ENCODE results near the gene DUOX1. TPM values are rescaled to one million over a fixed set of nuclear protein-coding genes. Genes with fewer than 3 reads are reported as not detected.

Gene DUOX1
- total and polyA plus RNA-seq, 2 donors (not counting 1 experiment from before 2014, with no cell fraction given), result 0.27 TPM; not detected in 1

- Histone ChIP-seq H3K9me3 (ENCODE audit: control extremely low read depth in 1 of 3, control insufficient read depth in 2 of 3, insufficient read depth in 1 of 3, low read length in 2 of 3) (no peaks in the 10 kb centered on the region), H3K27ac (ENCODE audit: low read length in 2 of 2) (no peak overlapping the region), H3K4me1 (ENCODE audit: control insufficient read depth in 2 of 2, insufficient read depth in 2 of 2, low read length in 2 of 2) (no peaks in the 10 kb centered on the region), H3K36me3 (replicated peaks in 1 of 2; ENCODE audit: control extremely low read depth in 1 of 2, control insufficient read depth in 1 of 2, extremely low read depth in 1 of 2, insufficient read depth in 2 of 2, low read length in 1 of 2) (no peaks in the 10 kb centered on the region), H3K4me2 (replicated peaks; ENCODE audit: low read depth, low read length, poor library complexity, severe bottlenecking) (no peak overlapping the region), H3K9ac (ENCODE audit: low read length) (no peak overlapping the region), H4K20me1 (ENCODE audit: control insufficient read depth, insufficient read depth, low read length, poor library complexity, severe bottlenecking) (no peaks in the 10 kb centered on the region), H3K79me2 (ENCODE audit: control insufficient read depth, insufficient read depth, low read length) (no peaks in the 10 kb centered on the region), H3K4me3 (ENCODE audit: control extremely low read depth in 1 of 5, extremely low read depth in 1 of 5, insufficient read depth in 1 of 5, low read depth in 2 of 5, low read length in 4 of 5) (no peak overlapping the region), H3K27me3 (replicated peaks in 1 of 4; ENCODE audit: control extremely low read depth in 1 of 4, control insufficient read depth in 3 of 4, insufficient read depth in 4 of 4, low read length in 3 of 4) (no peaks in the 10 kb centered on the region), H2AFZ (ENCODE audit: insufficient read depth, low read depth, low read length, poor library complexity, severe bottlenecking) (no peak overlapping the region)
- H3K9me3 Mint-ChIP-seq (ENCODE audit: insufficient read depth), result no peaks in the 10 kb centered on the region
- H3K4me1 Mint-ChIP-seq, result no peaks in the 10 kb centered on the region
- intact Hi-C loops (cut with micrococcal nuclease), result no loop called here
- POLR2A ChIA-PET, result no interaction called here
- no peak overlapping the region for H3K27ac Mint-ChIP-seq
- CTCF ChIA-PET, result interaction anchor here (0.5 to 1.4 kb wide), 4 partner anchors 14 to 156 kb away, joined by 3 to 5 read pairs (median 4); no protein-coding TSS in a partner anchor
- ATAC-seq (ENCODE audit: low read depth) (no peak), DNase-seq (no peak)
- no peak overlapping the region for H3K4me3 Mint-ChIP-seq
- 95% methylated on average over 2 of the region's 4 CpGs for WGBS (ENCODE audit: insufficient coverage)
- TF ChIP-seq EZH2 (IDR thresholded peaks at IDR 0.05; ENCODE audit: borderline replicate concordance, insufficient read depth, low read depth, low read length, poor library complexity, severe bottlenecking), result no peak
- TF ChIP-seq, protein P1, sequence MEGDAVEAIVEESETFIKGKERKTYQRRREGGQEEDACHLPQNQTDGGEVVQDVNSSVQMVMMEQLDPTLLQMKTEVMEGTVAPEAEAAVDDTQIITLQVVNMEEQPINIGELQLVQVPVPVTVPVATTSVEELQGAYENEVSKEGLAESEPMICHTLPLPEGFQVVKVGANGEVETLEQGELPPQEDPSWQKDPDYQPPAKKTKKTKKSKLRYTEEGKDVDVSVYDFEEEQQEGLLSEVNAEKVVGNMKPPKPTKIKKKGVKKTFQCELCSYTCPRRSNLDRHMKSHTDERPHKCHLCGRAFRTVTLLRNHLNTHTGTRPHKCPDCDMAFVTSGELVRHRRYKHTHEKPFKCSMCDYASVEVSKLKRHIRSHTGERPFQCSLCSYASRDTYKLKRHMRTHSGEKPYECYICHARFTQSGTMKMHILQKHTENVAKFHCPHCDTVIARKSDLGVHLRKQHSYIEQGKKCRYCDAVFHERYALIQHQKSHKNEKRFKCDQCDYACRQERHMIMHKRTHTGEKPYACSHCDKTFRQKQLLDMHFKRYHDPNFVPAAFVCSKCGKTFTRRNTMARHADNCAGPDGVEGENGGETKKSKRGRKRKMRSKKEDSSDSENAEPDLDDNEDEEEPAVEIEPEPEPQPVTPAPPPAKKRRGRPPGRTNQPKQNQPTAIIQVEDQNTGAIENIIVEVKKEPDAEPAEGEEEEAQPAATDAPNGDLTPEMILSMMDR (IDR thresholded peaks at IDR 0.05), result no peak
- no peaks in the 10 kb centered on the region for H3K27me3 Mint-ChIP-seq
These were observed 16.6 kb downstream of the DUOX1 start for GRCh38 chr15:45146405-45146804.

- Mint-ChIP-seq H3K27me3 (no peaks in the 10 kb centered on the region), H3K4me3 (no peak overlapping the region), H3K27ac (no peak overlapping the region), H3K9me3 (ENCODE audit: insufficient read depth) (no peaks in the 10 kb centered on the region), H3K4me1 (no peaks in the 10 kb centered on the region)
- H3K9ac ChIP-seq (ENCODE audit: low read length), result no peak overlapping the region
- H3K4me2 ChIP-seq (replicated peaks; ENCODE audit: low read depth, low read length, poor library complexity, severe bottlenecking), result no peak overlapping the region
- intact Hi-C loops (cut with micrococcal nuclease), result no loop called here
- no peaks in the 10 kb centered on the region for H3K27me3 ChIP-seq (replicated peaks in 1 of 4; ENCODE audit: control extremely low read depth in 1 of 4, control insufficient read depth in 3 of 4, insufficient read depth in 4 of 4, low read length in 3 of 4)
- ChIA-PET POLR2A (no interaction called here), CTCF (interaction anchor here (0.8 kb wide), 1 partner anchor 21 kb away, joined by 3 read pairs; no protein-coding TSS in a partner anchor)
- TF ChIP-seq EZH2 (IDR thresholded peaks at IDR 0.05; ENCODE audit: borderline replicate concordance, insufficient read depth, low read depth, low read length, poor library complexity, severe bottlenecking), result no peak
- TF ChIP-seq, protein P1 (IDR thresholded peaks at IDR 0.05), result no peak
- no peak for DNase-seq
- H3K36me3 ChIP-seq (replicated peaks in 1 of 2; ENCODE audit: control extremely low read depth in 1 of 2, control insufficient read depth in 1 of 2, extremely low read depth in 1 of 2, insufficient read depth in 2 of 2, low read length in 1 of 2), result no peaks in the 10 kb centered on the region
- WGBS (ENCODE audit: insufficient coverage), result 99% methylated on average over 7 of the region's 7 CpGs
- H2AFZ ChIP-seq (ENCODE audit: insufficient read depth, low read depth, low read length, poor library complexity, severe bottlenecking), result no peak overlapping the region
- H3K4me1 ChIP-seq (ENCODE audit: control insufficient read depth in 2 of 2, insufficient read depth in 2 of 2, low read length in 2 of 2), result no peaks in the 10 kb centered on the region
- no peak overlapping the region for H3K4me3 ChIP-seq (ENCODE audit: control extremely low read depth in 1 of 5, extremely low read depth in 1 of 5, insufficient read depth in 1 of 5, low read depth in 2 of 5, low read length in 4 of 5)
- H3K79me2 ChIP-seq (ENCODE audit: control insufficient read depth, insufficient read depth, low read length), result no peaks in the 10 kb centered on the region
- ATAC-seq (ENCODE audit: low read depth), result no peak
- H3K9me3 ChIP-seq (ENCODE audit: control extremely low read depth in 1 of 3, control insufficient read depth in 2 of 3, insufficient read depth in 1 of 3, low read length in 2 of 3), result no peaks in the 10 kb centered on the region
- H3K27ac ChIP-seq (ENCODE audit: low read length in 2 of 2), result no peak overlapping the region
- no peaks in the 10 kb centered on the region for H4K20me1 ChIP-seq (ENCODE audit: control insufficient read depth, insufficient read depth, low read length, poor library complexity, severe bottlenecking)
These were observed 17.8 kb downstream of the DUOX1 start for GRCh38 chr15:45147606-45148005.
